Caco-2 (cell line): Measurements from ENCODE around the gene PRR18. TPM values are rescaled to one million over a fixed set of nuclear protein-coding genes. Genes with fewer than 3 reads are reported as not detected.

Experiments
- BruUV-seq: library from RNA; stranded (reverse); fragments of 400-500 nt; replicated peaks from 2 replicates; lab custom pipeline; 2021; lab: Mats Ljungman, UMichigan
- CTCF ChIA-PET: fragments of 300-600 bp; sonication (Branson Sonifier 250); formaldehyde crosslinking; loops from one replicate; lab custom pipeline; 2022; ENCODE audit warnings: antibody characterized with exemption; lab: Charles Lee
- POLR2A ChIA-PET: fragments of 300-600 bp; sonication (Branson Sonifier 250); formaldehyde crosslinking; loops from one replicate; lab custom pipeline; 2022; ENCODE audit warnings: antibody characterized with exemption; lab: Charles Lee
- DNase-seq, 2 experiments: peaks; one replicate each; pipeline versions ENCODE4 v3.0.0 to v3.0.0-alpha.2; 2020 to 2022
- H3K27me3 ChIP-seq: replicated peaks from 2 replicates; pipeline ENCODE4 v1.6.0; 2011; ENCODE audit warnings: low read length; ENCODE audit not compliant: control insufficient read depth, insufficient read depth
- H3K36me3 ChIP-seq: 2 replicates; pipeline ENCODE4 v1.5.1; 2011; ENCODE audit warnings: low read length; ENCODE audit not compliant: control insufficient read depth, insufficient read depth
- H3K4me1 ChIP-seq: fragments of 250-450 bp; sonication (Bioruptor Pico); 2 replicates; pipeline ENCODE4 v1.5.1; 2020; ENCODE audit warnings: mild to moderate bottlenecking
- H3K4me3 ChIP-seq: 2 replicates; pipeline ENCODE4 v1.5.1; 2011; ENCODE audit warnings: low read depth, mild to moderate bottlenecking, control low read depth, low read length
- H3K9me3 ChIP-seq: fragments of 250-450 bp; sonication (Bioruptor Pico); 2 replicates; pipeline ENCODE4 v1.5.1; 2020; ENCODE audit warnings: mild to moderate bottlenecking, moderate library complexity
- H3K27ac Mint-ChIP-seq: one replicate; pipeline ENCODE4 v1.8.0; 2022; ENCODE audit warnings: mixed read lengths; ENCODE audit not compliant: unreplicated experiment
- H3K27me3 Mint-ChIP-seq: one replicate; pipeline ENCODE4 v1.8.0; 2022; ENCODE audit warnings: mixed read lengths; ENCODE audit not compliant: insufficient read depth, unreplicated experiment
- H3K36me3 Mint-ChIP-seq: one replicate; pipeline ENCODE4 v1.8.0; 2022; ENCODE audit warnings: mild to moderate bottlenecking, mixed read lengths; ENCODE audit not compliant: insufficient read depth, unreplicated experiment
- H3K4me1 Mint-ChIP-seq: one replicate; pipeline ENCODE4 v1.8.0; 2022; ENCODE audit warnings: low read depth, mixed read lengths; ENCODE audit not compliant: unreplicated experiment
- H3K4me3 Mint-ChIP-seq: one replicate; pipeline ENCODE4 v1.8.0; 2022; ENCODE audit warnings: mild to moderate bottlenecking, moderate library complexity, mixed read lengths; ENCODE audit not compliant: unreplicated experiment
- H3K9me3 Mint-ChIP-seq: one replicate; pipeline ENCODE4 v1.8.0; 2022; ENCODE audit warnings: mixed read lengths; ENCODE audit not compliant: unreplicated experiment
- intact Hi-C: fragments of 100-400 bp; cut with micrococcal nuclease; formaldehyde crosslinking; loops from one replicate; pipeline ENCODE4 v1.10.0; 2022; ENCODE audit not compliant: unreplicated experiment
- total RNA-seq: library from RNA; stranded (reverse); gene quantifications from 2 replicates; pipeline ENCODE4 v1.2.3, GENCODE V29; 2022
- TF ChIP-seq, protein P1 (sequence below), 2 experiments: fragments of 200-600 bp in 1 of 2; IDR thresholded peaks; 1 replicate in 1 of 2; 2 replicates in 1 of 2; pipeline versions ENCODE4 v1.5.1 to v1.8.0; 2011 to 2022; ENCODE audit warnings: antibody characterized with exemption in 1 of 2, control low read depth in 1 of 2, inconsistent platforms in 1 of 2, low read depth in 1 of 2, low read length in 1 of 2, mild to moderate bottlenecking in 1 of 2, moderate library complexity in 1 of 2; ENCODE audit not compliant: insufficient read depth in 1 of 2, severe bottlenecking in 1 of 2, unreplicated experiment in 1 of 2

Gene PRR18
- total RNA-seq, 1 experiment from 2014 or later = 0.95 TPM

DNA sequence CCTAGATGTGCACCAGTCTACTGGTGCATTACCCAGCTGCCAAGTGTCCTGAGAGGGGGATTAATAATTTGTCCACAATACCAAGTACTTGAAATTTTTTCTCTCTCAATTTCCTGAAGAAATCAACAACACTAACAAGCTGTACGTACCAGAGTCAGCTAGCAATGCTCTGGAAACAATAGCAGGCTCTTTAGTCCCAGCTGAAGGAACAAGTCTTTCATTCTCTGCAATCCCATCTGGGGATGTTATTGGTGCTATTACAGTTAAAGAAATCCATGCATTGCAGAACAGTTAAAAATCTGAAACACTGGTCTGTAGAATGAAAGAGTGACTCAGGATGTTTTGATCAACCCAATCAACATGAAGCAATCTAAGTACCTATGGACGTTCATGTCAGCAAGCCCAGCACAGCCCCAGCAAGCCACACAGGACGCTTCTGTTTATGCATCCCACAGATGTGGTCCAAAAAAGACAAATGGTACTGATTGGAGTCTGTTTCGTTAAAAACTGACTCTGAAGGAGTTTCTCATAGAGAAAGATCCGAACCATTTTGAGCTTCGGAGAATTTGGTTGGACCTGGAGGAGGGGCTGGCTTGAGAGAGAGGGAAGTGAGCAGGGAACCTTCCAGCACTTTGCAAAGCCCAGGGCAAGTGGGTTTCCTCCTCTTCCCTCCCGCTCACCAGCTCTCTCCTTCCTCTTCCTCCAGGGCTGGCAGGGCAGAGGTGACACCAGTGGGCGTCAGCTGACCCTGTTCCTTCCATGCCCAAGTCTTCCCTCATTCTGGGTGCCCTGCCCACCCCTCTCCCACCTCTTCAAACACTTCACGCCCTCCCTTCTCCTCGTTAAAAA lies 11.9 kb downstream of the PRR18 start:
- intact Hi-C loops = no loop called here
- H3K9me3 Mint-ChIP-seq = no peaks in the 10 kb centered on the region
- BruUV-seq = no TSS peak
- ChIA-PET POLR2A (no interaction called here), CTCF (no interaction called here)
- H3K4me3 Mint-ChIP-seq = no peak overlapping the region
- no peak for DNase-seq
- no peaks in the 10 kb centered on the region for H3K36me3 Mint-ChIP-seq
- TF ChIP-seq, protein P1, sequence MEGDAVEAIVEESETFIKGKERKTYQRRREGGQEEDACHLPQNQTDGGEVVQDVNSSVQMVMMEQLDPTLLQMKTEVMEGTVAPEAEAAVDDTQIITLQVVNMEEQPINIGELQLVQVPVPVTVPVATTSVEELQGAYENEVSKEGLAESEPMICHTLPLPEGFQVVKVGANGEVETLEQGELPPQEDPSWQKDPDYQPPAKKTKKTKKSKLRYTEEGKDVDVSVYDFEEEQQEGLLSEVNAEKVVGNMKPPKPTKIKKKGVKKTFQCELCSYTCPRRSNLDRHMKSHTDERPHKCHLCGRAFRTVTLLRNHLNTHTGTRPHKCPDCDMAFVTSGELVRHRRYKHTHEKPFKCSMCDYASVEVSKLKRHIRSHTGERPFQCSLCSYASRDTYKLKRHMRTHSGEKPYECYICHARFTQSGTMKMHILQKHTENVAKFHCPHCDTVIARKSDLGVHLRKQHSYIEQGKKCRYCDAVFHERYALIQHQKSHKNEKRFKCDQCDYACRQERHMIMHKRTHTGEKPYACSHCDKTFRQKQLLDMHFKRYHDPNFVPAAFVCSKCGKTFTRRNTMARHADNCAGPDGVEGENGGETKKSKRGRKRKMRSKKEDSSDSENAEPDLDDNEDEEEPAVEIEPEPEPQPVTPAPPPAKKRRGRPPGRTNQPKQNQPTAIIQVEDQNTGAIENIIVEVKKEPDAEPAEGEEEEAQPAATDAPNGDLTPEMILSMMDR (IDR thresholded peaks at IDR 0.05; ENCODE audit: insufficient read depth in 1 of 2, low read depth in 1 of 2, low read length in 1 of 2, severe bottlenecking in 1 of 2, unreplicated experiment in 1 of 2) = no peak
- no peaks in the 10 kb centered on the region for H3K4me1 Mint-ChIP-seq
- H3K27me3 Mint-ChIP-seq = peaks cover 12% of the 10 kb centered on the region
- Histone ChIP-seq H3K27me3 (no peaks in the 10 kb centered on the region), H3K4me3 (no peak overlapping the region), H3K9me3 (0 out of 2 replicates have a peak, but pooled peaks cover 3% of the 10 kb centered on the region), H3K4me1 (no peaks in the 10 kb centered on the region), H3K36me3 (no peaks in the 10 kb centered on the region)
- no peak overlapping the region for H3K27ac Mint-ChIP-seq

- ChIA-PET POLR2A (no interaction called here), CTCF (no interaction called here)
- Mint-ChIP-seq H3K36me3 (peaks cover 4% of the 10 kb centered on the region), H3K27me3 (peaks cover 14% of the 10 kb centered on the region), H3K4me1 (no peaks in the 10 kb centered on the region), H3K9me3 (no peaks in the 10 kb centered on the region), H3K27ac (no peak overlapping the region), H3K4me3 (no peak overlapping the region)
- Histone ChIP-seq H3K4me1 (no peaks in the 10 kb centered on the region), H3K9me3 (0 out of 2 replicates have a peak, but pooled peaks cover 3% of the 10 kb centered on the region), H3K36me3 (no peaks in the 10 kb centered on the region), H3K27me3 (no peaks in the 10 kb centered on the region), H3K4me3 (no peak overlapping the region)
- intact Hi-C loops = no loop called here
- no peak for DNase-seq
- no TSS peak for BruUV-seq
- TF ChIP-seq, protein P1 (IDR thresholded peaks at IDR 0.05; ENCODE audit: insufficient read depth in 1 of 2, low read depth in 1 of 2, low read length in 1 of 2, severe bottlenecking in 1 of 2, unreplicated experiment in 1 of 2) = no peak
Measured at GRCh38 chr6:166293731-166294584, 14.2 kb downstream of the PRR18 start.
